Dendritic cell treated with granulocyte-macrophage colony-stimulating factor and Interleukin-4, amounts not matched to agents 40 ng/mL and 50 ng/mL, for 4 days (primary cell): ENCODE results near the gene CBL.
A peak's percentile ranks its signal among the peaks of the same experiment; 100 is the strongest.

Experiments used
- H3K27ac Mint-ChIP-seq: one replicate; pipeline ENCODE4 v1.8.0; 2022; ENCODE audit warnings: mild to moderate bottlenecking, mixed read lengths
- H3K27me3 Mint-ChIP-seq: one replicate; pipeline ENCODE4 v1.8.0; 2022; ENCODE audit warnings: mild to moderate bottlenecking, mixed read lengths
- H3K36me3 Mint-ChIP-seq: one replicate; pipeline ENCODE4 v1.8.0; 2022; ENCODE audit warnings: low read depth, mixed read lengths
- H3K4me1 Mint-ChIP-seq: one replicate; pipeline ENCODE4 v1.8.0; 2022; ENCODE audit warnings: low read depth, mixed read lengths
- H3K4me3 Mint-ChIP-seq: one replicate; pipeline ENCODE4 v1.8.0; 2022; ENCODE audit warnings: mild to moderate bottlenecking, moderate library complexity, mixed read lengths
- H3K9me3 Mint-ChIP-seq: one replicate; pipeline ENCODE4 v1.8.0; 2022; ENCODE audit warnings: mixed read lengths
- intact Hi-C: fragments of 100-400 bp; cut with micrococcal nuclease; formaldehyde crosslinking; loops from one replicate; pipeline ENCODE4 v1.15.0; 2022

CBL gene

GRCh38 chr11:119319136-119319699 lies 113.1 kb downstream of the CBL start:
- H3K27ac Mint-ChIP-seq, result peak overlapping the region; percentile 7
- peaks cover 36% of the 10 kb centered on the region for H3K4me1 Mint-ChIP-seq
- no peak overlapping the region for H3K4me3 Mint-ChIP-seq
- no peaks in the 10 kb centered on the region for H3K9me3 Mint-ChIP-seq
- no peaks in the 10 kb centered on the region for H3K36me3 Mint-ChIP-seq
- intact Hi-C loops, result no loop called here
- H3K27me3 Mint-ChIP-seq, result peaks cover 85% of the 10 kb centered on the region

- Mint-ChIP-seq H3K36me3 (no peaks in the 10 kb centered on the region), H3K9me3 (no peaks in the 10 kb centered on the region), H3K27me3 (peaks cover 80% of the 10 kb centered on the region), H3K4me1 (peaks cover 36% of the 10 kb centered on the region), H3K27ac (peak overlapping the region; percentile 7), H3K4me3 (peak overlapping the region; percentile 10)
- intact Hi-C loops, result no loop called here
These were observed 113.6 kb downstream of the CBL start for GRCh38 chr11:119319700-119320239.

GRCh38 chr11:119320240-119320775 lies 114.2 kb downstream of the CBL start:
- H3K4me1 Mint-ChIP-seq, result peaks cover 34% of the 10 kb centered on the region
- no peaks in the 10 kb centered on the region for H3K9me3 Mint-ChIP-seq
- peaks cover 75% of the 10 kb centered on the region for H3K27me3 Mint-ChIP-seq
- intact Hi-C loops, result no loop called here
- H3K27ac Mint-ChIP-seq, result no peak overlapping the region
- no peaks in the 10 kb centered on the region for H3K36me3 Mint-ChIP-seq
- peak overlapping the region; percentile 10 for H3K4me3 Mint-ChIP-seq

- Mint-ChIP-seq H3K4me3 (peak overlapping the region; percentile 75), H3K9me3 (no peaks in the 10 kb centered on the region), H3K4me1 (peaks cover 28% of the 10 kb centered on the region), H3K36me3 (no peaks in the 10 kb centered on the region), H3K27ac (no peak overlapping the region), H3K27me3 (peaks cover 68% of the 10 kb centered on the region)
- intact Hi-C loops, result no loop called here
These were observed 114.8 kb downstream of the CBL start for GRCh38 chr11:119320776-119321524.

- Mint-ChIP-seq H3K36me3 (no peaks in the 10 kb centered on the region), H3K4me3 (no peak overlapping the region), H3K27ac (no peak overlapping the region), H3K27me3 (peaks cover 56% of the 10 kb centered on the region), H3K9me3 (no peaks in the 10 kb centered on the region), H3K4me1 (peaks cover 26% of the 10 kb centered on the region)
- intact Hi-C loops, result no loop called here
These were observed 116.2 kb downstream of the CBL start for GRCh38 chr11:119322360-119322739.

GRCh38 chr11:119322921-119323531 lies 116.9 kb downstream of the CBL start:
- H3K27ac Mint-ChIP-seq, result no peak overlapping the region
- H3K36me3 Mint-ChIP-seq, result no peaks in the 10 kb centered on the region
- H3K9me3 Mint-ChIP-seq, result no peaks in the 10 kb centered on the region
- intact Hi-C loops, result no loop called here
- peaks cover 49% of the 10 kb centered on the region for H3K27me3 Mint-ChIP-seq
- H3K4me3 Mint-ChIP-seq, result no peak overlapping the region
- peaks cover 26% of the 10 kb centered on the region for H3K4me1 Mint-ChIP-seq

GRCh38 chr11:119323532-119324033 lies 117.4 kb downstream of the CBL start:
- H3K4me1 Mint-ChIP-seq, result peaks cover 26% of the 10 kb centered on the region
- no peak overlapping the region for H3K4me3 Mint-ChIP-seq
- H3K27ac Mint-ChIP-seq, result no peak overlapping the region
- no peaks in the 10 kb centered on the region for H3K36me3 Mint-ChIP-seq
- intact Hi-C loops, result no loop called here
- no peaks in the 10 kb centered on the region for H3K9me3 Mint-ChIP-seq
- peaks cover 44% of the 10 kb centered on the region for H3K27me3 Mint-ChIP-seq

- H3K27ac Mint-ChIP-seq, result no peak overlapping the region
- H3K4me1 Mint-ChIP-seq, result peaks cover 26% of the 10 kb centered on the region
- no peaks in the 10 kb centered on the region for H3K9me3 Mint-ChIP-seq
- H3K36me3 Mint-ChIP-seq, result no peaks in the 10 kb centered on the region
- no peak overlapping the region for H3K4me3 Mint-ChIP-seq
- intact Hi-C loops, result no loop called here
- H3K27me3 Mint-ChIP-seq, result peaks cover 41% of the 10 kb centered on the region
These were observed 118.0 kb downstream of the CBL start for GRCh38 chr11:119324189-119324588.

- no peaks in the 10 kb centered on the region for H3K36me3 Mint-ChIP-seq
- intact Hi-C loops, result no loop called here
- H3K27me3 Mint-ChIP-seq, result peaks cover 12% of the 10 kb centered on the region
- H3K9me3 Mint-ChIP-seq, result no peaks in the 10 kb centered on the region
- no peak overlapping the region for H3K27ac Mint-ChIP-seq
- no peak overlapping the region for H3K4me3 Mint-ChIP-seq
- H3K4me1 Mint-ChIP-seq, result peaks cover 5% of the 10 kb centered on the region
These were observed 123.2 kb downstream of the CBL start for GRCh38 chr11:119329320-119329719.

GRCh38 chr11:119330237-119330636 lies 124.1 kb downstream of the CBL start:
- no peak overlapping the region for H3K27ac Mint-ChIP-seq
- peaks cover 12% of the 10 kb centered on the region for H3K27me3 Mint-ChIP-seq
- intact Hi-C loops, result no loop called here
- no peaks in the 10 kb centered on the region for H3K9me3 Mint-ChIP-seq
- peaks cover 8% of the 10 kb centered on the region for H3K36me3 Mint-ChIP-seq
- H3K4me3 Mint-ChIP-seq, result no peak overlapping the region
- peaks cover 12% of the 10 kb centered on the region for H3K4me1 Mint-ChIP-seq

- intact Hi-C loops, result no loop called here
- H3K4me3 Mint-ChIP-seq, result no peak overlapping the region
- peaks cover 12% of the 10 kb centered on the region for H3K27me3 Mint-ChIP-seq
- H3K4me1 Mint-ChIP-seq, result peaks cover 32% of the 10 kb centered on the region
- H3K9me3 Mint-ChIP-seq, result no peaks in the 10 kb centered on the region
- peaks cover 25% of the 10 kb centered on the region for H3K36me3 Mint-ChIP-seq
- H3K27ac Mint-ChIP-seq, result no peak overlapping the region
These were observed 126.1 kb downstream of the CBL start for GRCh38 chr11:119332111-119332765.

GRCh38 chr11:119334174-119334930 lies 128.2 kb downstream of the CBL start, which contains the start of gene RNF26:
Gene RNF26 (plus strand): TSS chr11:119334527. CDS start chr11:119335123, 596 bp downstream.
- Mint-ChIP-seq H3K36me3 (peaks cover 25% of the 10 kb centered on the region), H3K9me3 (no peaks in the 10 kb centered on the region), H3K4me1 (peaks cover 49% of the 10 kb centered on the region), H3K4me3 (peak within 1 kb of the TSS; percentile 98), H3K27ac (peak within 1 kb of the TSS; percentile 95), H3K27me3 (peaks cover 18% of the 10 kb centered on the region)
- intact Hi-C loops, result no loop called here

GRCh38 chr11:119335091-119335654 lies 129.0 kb downstream of the CBL start:
- peak overlapping the region; percentile 95 for H3K27ac Mint-ChIP-seq
- intact Hi-C loops, result no loop called here
- no peaks in the 10 kb centered on the region for H3K9me3 Mint-ChIP-seq
- peaks cover 51% of the 10 kb centered on the region for H3K4me1 Mint-ChIP-seq
- H3K27me3 Mint-ChIP-seq, result peaks cover 21% of the 10 kb centered on the region
- peak overlapping the region; percentile 98 for H3K4me3 Mint-ChIP-seq
- H3K36me3 Mint-ChIP-seq, result peaks cover 25% of the 10 kb centered on the region
